Tongue (tissue), 2 donors: Measurements from ENCODE around the gene DUSP23. TPM values are rescaled to one million over a fixed set of nuclear protein-coding genes. Genes with fewer than 3 reads are reported as not detected.

ENCODE experiments used
- DNase-seq: peaks from one replicate; pipeline ENCODE4 v3.0.0-alpha.2; 2015
- total RNA-seq: library from RNA; depleted of rRNA; stranded (reverse); fragments of >200 nt; gene quantifications from one replicate; pipeline ENCODE4 v1.2.3, GENCODE V29; 2014

Gene DUSP23
- total RNA-seq, 1 donor from 2014 or later, result 24.3 TPM

GRCh38 chr1:159828581-159829272 is 48.0 kb downstream of the DUSP23 start:
- no peak for DNase-seq

GRCh38 chr1:159829273-159829634 is 48.5 kb downstream of the DUSP23 start:
- DNase-seq, result peak; percentile 27

GRCh38 chr1:159829822-159830465 is 49.2 kb downstream of the DUSP23 start:
- peak; percentile 78 for DNase-seq

GRCh38 chr1:159830722-159831121 is 50.0 kb downstream of the DUSP23 start:
- DNase-seq, result no peak

GRCh38 chr1:159831412-159832141 is 50.8 kb downstream of the DUSP23 start:
- DNase-seq, result peak; percentile 32

Other genes with a start within 250 kb of the DUSP23 start
- not detected for gene OR10J5, start 245.0 kb upstream of the DUSP23 start, total RNA-seq
- not detected for gene APCS, start 193.1 kb upstream of the DUSP23 start, total RNA-seq
- not detected for gene CRP, start 66.4 kb upstream of the DUSP23 start, total RNA-seq
- not detected for gene FCRL6, start 21.4 kb downstream of the DUSP23 start, total RNA-seq
- 0.92 TPM for gene SLAMF8, start 45.9 kb downstream of the DUSP23 start, total RNA-seq
- gene VSIG8, start 81.7 kb downstream of the DUSP23 start, total RNA-seq, result not detected
- 0.10 TPM for gene CFAP45, start 119.2 kb downstream of the DUSP23 start, total RNA-seq
- gene TAGLN2, start 144.5 kb downstream of the DUSP23 start, total RNA-seq, result 238 TPM
- 8.7 TPM for gene IGSF9, start 164.7 kb downstream of the DUSP23 start, total RNA-seq
- gene SLAMF9, start 173.3 kb downstream of the DUSP23 start, total RNA-seq, result not detected